B cell (primary cell): ENCODE measurements around the gene PDGFA.

Experiments used
- EZH2 ChIP-seq: IDR thresholded peaks from 2 replicates; pipeline ENCODE4 v1.6.1; 2012; ENCODE audit warnings: borderline replicate concordance, low read depth, mild to moderate bottlenecking, moderate library complexity, low read length; ENCODE audit not compliant: insufficient read depth, poor library complexity, severe bottlenecking
- TF ChIP-seq, protein P1 (sequence below): fragments of 200-600 bp; IDR thresholded peaks from one replicate; pipeline ENCODE4 v1.8.0; 2022; ENCODE audit warnings: antibody characterized with exemption, mild to moderate bottlenecking

- TF ChIP-seq, protein P1, sequence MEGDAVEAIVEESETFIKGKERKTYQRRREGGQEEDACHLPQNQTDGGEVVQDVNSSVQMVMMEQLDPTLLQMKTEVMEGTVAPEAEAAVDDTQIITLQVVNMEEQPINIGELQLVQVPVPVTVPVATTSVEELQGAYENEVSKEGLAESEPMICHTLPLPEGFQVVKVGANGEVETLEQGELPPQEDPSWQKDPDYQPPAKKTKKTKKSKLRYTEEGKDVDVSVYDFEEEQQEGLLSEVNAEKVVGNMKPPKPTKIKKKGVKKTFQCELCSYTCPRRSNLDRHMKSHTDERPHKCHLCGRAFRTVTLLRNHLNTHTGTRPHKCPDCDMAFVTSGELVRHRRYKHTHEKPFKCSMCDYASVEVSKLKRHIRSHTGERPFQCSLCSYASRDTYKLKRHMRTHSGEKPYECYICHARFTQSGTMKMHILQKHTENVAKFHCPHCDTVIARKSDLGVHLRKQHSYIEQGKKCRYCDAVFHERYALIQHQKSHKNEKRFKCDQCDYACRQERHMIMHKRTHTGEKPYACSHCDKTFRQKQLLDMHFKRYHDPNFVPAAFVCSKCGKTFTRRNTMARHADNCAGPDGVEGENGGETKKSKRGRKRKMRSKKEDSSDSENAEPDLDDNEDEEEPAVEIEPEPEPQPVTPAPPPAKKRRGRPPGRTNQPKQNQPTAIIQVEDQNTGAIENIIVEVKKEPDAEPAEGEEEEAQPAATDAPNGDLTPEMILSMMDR = no peak
- TF ChIP-seq EZH2 = no peak
Observed at GRCh38 chr7:494906-495305, 24.7 kb downstream of the PDGFA start.
